Hematopoietic multipotent progenitor cell treated with erythropoietin and hydrocortisone succinate and interleukin-3 and kit ligand, for 4 days (in vitro differentiated cells): ENCODE measurements around the gene GTPBP8.

Source experiments
- DNase-seq: peaks from one replicate; pipeline ENCODE4 v3.0.0-alpha.2; 2015

Gene GTPBP8

GRCh38 chr3:112990672-112991602, at the start of gene GTPBP8:
GTPBP8 (plus strand) TSS chr3:112990984; CDS start chr3:112991000, 16 bp downstream.
- peak; percentile 97 for DNase-seq

DNA sequence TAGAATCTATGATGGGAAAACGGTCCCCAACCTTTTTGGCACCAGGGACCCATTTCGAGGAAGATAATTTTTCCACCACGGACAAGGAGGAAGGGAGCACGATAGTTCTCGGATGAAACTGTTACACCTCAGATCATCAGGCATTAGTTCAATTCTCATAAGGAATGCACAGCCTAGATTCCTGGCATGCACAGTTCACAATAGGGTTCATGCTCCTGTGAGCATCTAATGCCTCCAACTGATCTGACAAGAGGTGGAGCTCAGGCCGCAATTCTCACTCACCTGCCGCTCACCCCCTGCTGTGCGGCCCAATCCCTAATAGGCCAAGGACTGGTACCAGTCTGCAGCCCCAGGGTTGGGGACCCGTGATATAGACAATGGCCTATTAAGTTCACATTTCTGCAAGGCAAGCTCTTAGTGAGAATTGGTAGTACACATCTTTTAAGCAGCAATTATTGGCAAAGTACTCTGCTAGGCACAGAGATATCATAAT, 42.4 kb upstream of the GTPBP8 start:
- no peak for DNase-seq

DNA sequence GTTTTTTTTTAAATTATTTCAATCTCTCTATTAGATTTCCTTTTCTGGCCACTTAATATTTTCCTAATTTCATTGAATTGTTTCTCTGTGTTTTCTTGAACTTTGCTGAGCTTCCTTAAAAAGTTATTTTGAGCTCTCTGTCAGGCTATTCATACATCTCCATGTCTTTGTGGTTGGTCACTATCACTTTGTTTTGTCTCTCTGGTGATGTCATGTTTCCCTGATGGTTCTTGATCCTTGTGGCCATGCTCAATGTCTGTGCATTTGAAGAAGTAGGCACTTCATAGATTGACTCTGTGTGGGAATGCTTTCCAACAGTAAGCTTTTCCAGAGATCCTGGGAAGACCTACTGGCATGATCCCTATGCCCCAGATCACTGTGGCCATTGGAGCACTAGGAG, 34.4 kb upstream of the GTPBP8 start:
- DNase-seq = no peak

DNA sequence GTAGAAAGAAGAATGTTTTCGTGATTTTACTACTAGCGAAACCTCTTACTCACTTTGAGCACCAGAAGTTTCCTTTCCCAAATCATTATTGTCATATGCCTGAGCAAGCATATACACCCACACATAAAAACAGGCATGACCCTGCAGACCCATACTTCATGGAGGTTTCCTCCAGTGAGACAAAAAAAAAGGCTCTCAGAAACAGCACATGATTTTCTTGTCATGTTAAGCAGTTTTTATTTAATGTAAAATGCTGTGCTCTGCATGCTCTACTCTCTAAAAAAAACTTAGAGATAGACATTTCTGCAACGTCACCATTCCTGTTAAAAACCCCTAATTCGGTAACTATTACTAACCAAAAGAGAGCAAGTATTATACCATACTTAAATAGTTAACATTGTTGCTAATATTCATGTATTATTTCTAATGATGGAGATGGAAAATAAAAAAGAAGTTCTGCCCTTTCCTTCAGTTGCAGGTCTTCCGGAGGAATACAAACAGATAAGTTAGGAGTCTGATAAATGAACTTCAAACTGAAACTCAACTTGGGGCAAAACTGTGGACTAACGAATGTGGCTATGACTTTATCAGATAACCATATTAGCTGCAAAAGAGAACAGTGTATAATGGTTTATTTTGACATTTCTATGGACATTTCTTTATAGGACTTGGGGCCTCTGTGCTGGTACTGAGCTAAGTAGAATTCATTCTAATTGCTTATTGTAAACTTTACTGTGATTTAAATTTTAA, 31.8 kb upstream of the GTPBP8 start:
- DNase-seq = peak; percentile 80

- no peak for DNase-seq
Measured at GRCh38 chr3:112963683-112964082, 27.1 kb upstream of the GTPBP8 start.

DNA sequence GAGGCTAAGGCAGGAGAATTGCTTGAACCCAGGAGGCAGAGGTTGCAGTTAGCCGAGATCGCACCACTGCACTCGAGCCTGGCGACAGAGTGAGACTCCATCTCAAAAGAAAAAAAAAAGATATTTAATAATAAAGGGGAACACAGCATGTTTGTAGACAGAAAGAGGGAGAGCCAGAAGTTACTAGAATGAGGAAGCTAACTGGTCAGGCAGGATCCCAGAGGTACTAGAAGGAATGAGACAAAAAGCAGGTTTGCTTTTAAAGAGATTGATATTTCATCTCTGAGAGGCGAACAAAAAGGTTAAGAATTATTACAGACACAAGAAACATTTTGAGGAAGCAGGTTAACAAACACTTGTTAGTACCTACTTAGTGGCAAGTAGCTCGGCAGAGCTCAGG, 25.1 kb upstream of the GTPBP8 start:
- DNase-seq = no peak

DNA sequence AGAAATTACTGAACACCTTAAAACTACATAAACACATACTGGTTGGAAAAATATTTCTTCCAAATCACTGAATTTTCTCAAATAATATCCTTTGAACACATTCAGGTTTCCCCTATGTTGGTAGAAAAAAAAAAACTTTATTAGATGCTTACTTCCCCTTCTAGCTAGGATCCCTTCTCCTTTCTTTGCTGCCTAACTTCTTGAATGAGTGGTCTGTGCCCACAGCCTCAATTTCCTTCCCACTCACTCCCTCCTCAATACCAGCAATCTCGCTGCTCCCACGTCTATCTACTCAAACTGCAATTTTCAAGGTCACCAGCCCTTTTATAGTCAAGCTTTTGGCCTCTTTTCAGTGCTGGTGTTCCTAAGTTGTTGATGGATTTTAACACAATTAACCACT, 24.2 kb upstream of the GTPBP8 start:
- DNase-seq = peak; percentile 45

- DNase-seq = no peak
Measured at GRCh38 chr3:112967425-112967824, 23.4 kb upstream of the GTPBP8 start.

- DNase-seq = peak; percentile 66
Measured at GRCh38 chr3:112967828-112968227, 23.0 kb upstream of the GTPBP8 start.

DNA sequence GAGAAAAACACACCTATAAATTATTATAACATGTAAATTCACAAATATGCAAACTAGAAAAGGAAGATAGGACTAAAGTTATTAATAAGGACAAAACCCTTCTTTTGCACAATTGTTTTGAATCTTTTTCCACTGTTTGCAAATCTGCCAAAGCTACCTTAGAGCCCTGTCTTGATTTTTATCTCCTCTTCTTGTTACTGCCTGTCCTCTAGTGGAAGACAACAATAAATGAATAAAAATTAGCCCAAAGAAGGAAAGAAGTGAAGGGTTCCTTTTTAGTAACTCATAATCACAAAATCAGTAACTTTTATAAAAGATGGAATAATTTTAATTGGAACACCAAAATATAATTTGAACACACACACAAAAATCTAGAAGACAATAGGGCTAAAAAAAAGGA, 18.6 kb upstream of the GTPBP8 start:
- DNase-seq = no peak

- DNase-seq = no peak
Measured at GRCh38 chr3:112973325-112974177, 17.2 kb upstream of the GTPBP8 start.

- DNase-seq = no peak
Measured at GRCh38 chr3:112974178-112974517, 16.6 kb upstream of the GTPBP8 start.

DNA sequence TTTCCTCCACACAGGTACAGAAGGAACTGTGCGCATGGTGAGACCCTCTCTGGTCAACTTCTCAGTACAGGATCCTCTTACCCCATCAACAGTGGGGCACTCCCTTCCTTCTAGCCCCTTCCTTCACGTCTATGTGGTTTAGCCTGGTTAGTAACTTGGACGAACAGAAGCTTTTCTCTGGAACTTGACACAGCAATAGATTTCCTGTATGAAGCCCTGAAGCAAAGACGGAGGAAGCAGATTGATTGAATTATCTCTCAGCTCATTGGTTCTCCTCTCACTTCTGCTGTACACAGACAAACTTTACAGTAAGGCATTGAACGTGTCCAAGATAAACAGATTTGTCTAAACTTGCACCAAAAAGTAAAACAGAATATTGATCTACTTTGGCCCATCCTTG, 15.9 kb upstream of the GTPBP8 start, which contains the start of gene CD200R1:
CD200R1 (minus strand) TSS at position 210 of the 400 bp plus-strand sequence. CDS start 246 bp downstream, outside the sequence.
- DNase-seq = peak; percentile 66

DNA sequence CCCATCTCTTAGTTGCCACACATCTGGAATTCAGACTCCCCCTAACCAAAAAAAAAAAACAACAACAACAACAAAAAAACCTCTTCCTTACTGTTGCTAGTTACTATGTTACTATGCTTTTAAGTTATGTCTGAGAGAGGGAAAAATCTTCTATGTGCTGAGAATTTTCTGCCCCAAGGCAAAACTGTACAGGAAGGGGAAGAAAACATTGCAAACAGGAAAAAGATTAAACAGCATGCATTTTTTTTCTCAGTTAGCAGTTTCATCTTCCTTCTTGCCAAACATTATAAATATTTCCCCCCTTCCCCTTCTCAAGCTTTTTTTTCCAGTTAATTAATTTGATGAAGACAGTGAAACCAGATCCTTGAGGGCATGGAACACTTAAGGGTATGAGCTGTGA, 14.8 kb upstream of the GTPBP8 start:
- no peak for DNase-seq

DNA sequence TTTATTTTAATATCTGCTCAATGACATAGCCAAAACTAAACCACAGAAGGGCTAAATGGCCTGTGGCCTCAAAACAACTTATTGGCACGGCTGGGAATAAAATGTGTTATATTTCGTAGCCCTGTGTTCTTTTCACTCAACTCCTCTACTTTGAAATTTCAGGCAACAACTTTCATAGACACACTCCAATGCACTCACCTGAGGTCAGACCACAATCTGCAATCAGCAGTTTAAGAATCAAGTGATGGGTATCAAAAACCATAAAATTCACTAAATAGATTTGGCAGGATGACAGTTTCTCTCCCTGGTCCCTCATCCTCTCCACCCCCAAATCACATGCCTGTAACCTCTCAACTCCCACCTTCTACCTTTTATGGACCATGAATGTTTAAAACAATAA, 13.8 kb upstream of the GTPBP8 start:
- no peak for DNase-seq

DNA sequence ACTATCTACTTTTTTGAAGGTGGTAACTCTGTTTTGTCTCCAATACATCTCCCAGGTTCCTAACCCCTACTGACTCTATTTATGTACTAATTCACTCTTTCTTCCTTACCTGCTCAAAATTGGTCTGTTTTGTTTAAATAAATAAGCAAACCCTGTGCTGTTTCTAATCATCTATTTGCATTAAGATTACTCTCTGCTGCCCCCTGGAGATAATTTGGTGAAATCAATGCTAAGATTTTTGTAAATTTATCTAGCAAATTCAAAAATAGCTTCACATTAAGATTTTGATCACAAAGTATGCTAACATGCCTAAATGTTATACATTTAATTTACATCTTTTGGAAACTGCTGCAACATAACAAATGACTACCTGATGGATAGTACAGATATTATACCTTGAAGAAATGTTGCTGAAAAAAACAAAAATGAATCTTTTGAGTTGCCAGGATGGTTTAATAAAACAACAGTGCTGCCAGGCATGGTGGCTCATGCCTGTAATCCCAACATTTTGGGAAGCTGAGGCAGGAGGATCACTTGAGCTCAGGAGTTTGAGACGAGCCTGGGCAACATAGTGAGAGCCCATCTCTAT, 11.4 kb upstream of the GTPBP8 start:
- peak; percentile 81 for DNase-seq

- no peak for DNase-seq
Measured at GRCh38 chr3:112980080-112980479, 10.7 kb upstream of the GTPBP8 start.

DNA sequence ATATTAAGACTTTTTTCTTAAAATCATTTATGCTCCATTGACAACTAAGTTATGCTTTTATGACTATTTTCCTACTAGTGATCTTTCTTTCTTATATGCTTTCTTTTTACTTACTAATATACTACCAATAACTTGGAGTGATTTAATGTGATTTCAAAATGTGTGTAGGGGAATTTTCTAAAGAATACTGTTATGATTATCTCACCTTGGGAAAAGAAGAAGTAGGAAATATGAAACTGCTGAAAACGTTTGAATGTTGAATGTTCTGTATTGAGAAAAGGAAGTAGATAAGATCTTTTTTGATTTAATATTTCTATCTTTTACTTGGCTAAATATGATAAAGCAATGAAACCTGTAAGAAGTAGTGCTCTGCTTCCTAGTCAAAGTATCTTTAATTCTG, 8.1 kb upstream of the GTPBP8 start:
- no peak for DNase-seq

DNA sequence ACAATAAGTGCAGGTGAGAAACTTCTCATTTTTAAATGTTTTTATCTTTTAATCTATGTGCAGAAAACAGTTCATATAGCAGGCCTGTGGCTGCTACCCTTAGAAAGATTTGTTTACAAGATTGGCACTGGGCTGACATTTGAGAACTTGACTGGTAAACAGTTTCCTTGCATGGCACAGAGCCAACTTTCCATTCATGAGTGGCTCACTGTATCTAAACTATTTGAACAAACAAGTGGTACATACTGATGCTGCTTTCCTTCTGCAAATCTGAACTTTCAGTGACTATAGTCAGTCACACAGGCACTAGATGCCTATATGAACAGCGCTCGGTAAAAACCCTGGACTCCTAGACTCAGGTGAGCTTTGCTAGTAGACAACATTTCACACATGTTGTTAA, 6.3 kb upstream of the GTPBP8 start:
- no peak for DNase-seq

DNA sequence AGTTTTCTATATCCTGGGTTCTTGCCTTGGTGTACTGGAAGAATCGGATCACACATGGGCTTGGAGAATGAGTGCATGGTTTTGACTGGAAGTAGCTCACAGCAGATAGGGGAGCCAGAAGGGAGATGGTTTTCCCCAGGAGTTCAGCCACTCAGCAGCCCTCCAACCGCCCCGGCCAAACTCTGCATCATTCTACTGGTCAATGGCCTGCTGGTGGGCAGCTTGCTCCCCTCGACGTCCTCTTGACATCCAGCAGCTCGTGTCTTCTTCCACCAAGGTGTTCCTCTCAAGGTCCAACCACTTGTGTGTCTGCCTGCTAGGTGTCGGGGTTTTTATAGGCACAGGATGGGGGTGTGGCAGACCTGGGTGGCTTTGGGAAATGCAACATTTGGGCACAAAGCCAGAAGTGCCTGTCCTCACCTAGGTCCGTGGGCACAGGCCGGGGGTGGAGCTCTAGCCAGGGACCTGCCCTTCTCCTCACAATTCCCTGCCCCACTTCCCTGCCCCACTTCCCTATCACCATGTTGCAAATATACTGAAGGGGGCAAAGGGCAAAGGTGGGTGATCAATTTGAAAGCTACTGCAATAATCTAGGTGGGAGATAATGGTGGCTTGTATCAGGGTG, 3.0 kb upstream of the GTPBP8 start:
- no peak for DNase-seq

- DNase-seq = no peak
Measured at GRCh38 chr3:112995800-112996199, 5.0 kb downstream of the GTPBP8 start.

DNA sequence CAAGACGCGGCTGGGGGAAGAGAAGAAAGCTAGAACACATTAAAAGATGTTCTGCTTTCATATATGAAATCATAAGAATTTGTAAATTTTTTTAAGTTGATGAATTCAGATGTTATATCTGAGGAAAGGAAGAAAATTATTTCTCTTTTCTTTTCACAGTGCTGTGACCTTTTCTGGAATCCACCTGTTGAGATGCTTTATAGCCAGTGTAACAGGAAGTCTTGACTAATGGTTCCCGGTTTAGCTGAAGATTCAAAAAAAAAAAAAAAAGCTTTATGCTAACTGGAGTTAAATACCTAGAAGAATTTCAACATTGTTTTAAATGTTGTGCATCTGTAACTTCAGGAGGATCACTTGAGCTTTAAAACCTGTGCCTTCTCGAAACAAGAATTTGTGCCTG, 9.9 kb downstream of the GTPBP8 start:
- DNase-seq = no peak
